Measurements from ENCODE around the gene PLP1.
"Not testable (repeated sequence)": the region's sequence is repeated elsewhere in the genome, so short reads cannot be mapped to it uniquely, and the experiment has no call there.

The PLP1 gene, protein sequence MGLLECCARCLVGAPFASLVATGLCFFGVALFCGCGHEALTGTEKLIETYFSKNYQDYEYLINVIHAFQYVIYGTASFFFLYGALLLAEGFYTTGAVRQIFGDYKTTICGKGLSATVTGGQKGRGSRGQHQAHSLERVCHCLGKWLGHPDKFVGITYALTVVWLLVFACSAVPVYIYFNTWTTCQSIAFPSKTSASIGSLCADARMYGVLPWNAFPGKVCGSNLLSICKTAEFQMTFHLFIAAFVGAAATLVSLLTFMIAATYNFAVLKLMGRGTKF

DNA sequence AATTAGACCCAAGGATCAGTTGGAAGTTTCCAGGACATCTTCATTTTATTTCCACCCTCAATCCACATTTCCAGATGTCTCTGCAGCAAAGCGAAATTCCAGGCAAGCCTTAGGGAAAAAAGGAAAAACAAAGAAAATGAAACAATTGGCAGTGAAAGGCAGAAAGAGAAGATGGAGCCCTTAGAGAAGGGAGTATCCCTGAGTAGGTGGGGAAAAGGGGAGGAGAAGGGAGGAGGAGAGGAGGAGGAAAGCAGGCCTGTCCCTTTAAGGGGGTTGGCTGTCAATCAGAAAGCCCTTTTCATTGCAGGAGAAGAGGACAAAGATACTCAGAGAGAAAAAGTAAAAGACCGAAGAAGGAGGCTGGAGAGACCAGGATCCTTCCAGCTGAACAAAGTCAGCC, at the start of gene PLP1:
PLP1 (plus strand) TSS at position 295 of the 400 bp plus-strand sequence. CDS start 156 bp downstream, outside the sequence.
- DNase-seq = no peak

DNA sequence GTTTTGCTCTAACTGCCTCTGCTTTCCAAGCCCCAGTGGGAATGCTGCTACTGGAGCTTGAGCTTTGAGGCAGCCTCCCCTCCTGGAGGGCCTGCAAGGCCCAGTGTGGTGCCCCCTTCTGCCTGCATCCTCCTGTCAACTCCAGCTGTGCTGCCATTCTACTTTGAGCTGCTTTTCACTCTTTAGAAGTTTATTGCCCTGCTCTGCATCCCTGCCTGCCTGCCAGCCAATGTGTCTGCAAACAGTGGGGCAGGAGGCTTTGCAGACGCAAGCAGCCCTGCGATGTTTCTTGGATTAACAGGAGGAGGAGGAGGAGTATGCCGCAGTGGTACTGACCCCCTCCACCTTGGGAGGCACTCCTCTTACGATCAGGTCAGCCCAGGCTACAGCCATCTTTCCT, 49.5 kb upstream of the PLP1 start:
- no peak for DNase-seq

DNA sequence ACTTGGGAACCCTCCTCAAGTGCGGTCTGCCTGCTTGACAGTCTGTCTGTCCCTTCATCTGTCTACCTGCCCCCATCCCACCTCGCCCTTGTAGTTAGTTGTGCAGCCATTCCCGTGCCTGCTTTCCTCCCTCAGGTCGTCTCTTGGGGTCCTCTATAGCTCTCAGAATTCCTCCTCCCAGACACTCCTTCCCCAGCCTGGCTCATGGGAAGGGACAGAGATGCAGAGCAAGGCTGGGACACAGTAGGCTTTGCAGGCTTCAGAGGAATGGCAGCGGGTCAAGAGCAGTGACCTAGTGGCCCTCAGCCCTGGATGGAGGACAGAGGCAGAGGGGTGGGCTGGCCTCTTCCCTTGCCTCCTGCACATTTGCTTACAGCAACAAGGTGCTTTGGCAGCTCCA, 47.6 kb upstream of the PLP1 start:
- DNase-seq = no peak

DNA sequence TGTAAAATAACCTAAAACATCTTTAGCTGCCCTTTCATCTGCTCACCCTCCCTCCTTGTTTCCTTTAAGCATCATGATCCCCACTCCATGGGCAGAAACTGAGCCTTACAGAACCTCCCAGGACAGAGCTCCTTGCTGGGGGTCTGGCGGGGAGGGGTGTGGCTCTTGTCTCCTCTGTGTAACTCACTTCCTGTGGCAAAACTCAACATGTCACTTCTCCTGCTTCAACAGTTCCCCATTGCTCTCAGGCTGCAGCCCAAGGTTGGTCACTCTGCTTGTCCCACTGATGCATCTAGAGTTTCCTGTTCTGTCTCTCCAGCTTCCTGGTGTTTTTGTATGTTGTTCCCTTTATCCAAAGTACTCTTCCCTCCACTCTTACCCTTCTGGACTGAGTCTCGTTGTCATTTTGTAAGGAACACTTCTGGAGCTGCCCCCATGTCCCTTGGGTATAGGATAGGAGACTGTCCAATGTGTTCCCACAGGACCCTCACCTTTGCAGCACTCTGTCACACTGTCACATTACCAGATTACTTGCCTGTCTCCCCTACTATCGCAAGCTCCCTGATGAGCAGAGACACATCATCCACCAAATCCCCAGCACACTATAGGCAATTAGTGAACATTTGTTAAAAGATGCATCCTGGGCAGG, 46.4 kb upstream of the PLP1 start:
- peak; percentile 8 for DNase-seq

DNA sequence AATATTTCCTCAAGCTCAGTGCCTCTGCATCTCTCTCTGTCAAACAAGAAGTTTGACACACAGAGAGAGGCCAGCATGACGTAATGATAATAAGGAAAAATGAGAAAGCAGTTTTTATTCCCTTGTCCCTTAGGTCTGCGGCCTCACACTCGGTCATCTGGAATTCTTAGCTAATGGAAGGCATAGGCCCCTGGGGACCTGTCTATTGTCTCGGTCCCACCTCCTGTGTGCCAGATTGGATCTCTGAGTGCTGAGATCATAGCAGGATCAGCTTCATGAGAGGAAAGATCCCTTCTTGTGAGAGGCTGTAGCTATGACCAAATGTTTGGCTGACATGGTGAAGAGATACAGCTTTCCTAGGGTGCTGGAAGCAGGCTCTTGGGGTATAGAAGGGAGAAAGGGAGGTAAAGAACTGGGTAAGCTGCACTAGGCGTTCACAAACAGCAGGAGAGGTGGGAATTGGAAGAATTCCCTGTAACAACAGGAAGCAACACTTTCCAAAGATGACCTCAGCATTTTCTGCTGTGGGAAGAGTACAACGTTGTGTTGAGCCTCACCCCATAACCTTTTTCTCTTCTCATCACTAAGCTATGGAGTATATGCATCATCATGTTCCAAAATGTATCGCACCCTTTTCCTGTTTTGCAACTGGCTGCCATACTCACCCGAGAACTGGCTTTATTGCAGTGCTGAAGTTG, 45.7 kb upstream of the PLP1 start:
- peak; percentile 86 for DNase-seq

DNA sequence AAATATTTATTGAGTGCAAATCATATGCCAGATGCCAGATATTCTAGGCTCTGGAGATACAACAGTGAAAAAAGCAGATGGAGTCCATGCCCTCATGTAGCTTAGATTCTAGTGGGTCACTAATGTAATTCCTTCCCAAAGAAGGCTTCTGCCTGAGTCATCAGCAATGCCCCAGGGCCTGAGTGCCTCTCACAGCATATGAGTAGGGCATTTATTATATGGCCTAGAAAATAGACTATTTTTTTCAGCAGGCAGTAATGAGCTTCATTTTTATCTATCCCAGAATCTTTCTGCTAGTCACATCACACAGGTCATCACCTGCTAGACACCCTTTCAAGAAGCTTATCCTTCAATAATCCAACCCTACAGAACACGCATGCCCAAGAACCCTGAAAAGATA, 43.6 kb upstream of the PLP1 start:
- DNase-seq = peak; percentile 24

DNA sequence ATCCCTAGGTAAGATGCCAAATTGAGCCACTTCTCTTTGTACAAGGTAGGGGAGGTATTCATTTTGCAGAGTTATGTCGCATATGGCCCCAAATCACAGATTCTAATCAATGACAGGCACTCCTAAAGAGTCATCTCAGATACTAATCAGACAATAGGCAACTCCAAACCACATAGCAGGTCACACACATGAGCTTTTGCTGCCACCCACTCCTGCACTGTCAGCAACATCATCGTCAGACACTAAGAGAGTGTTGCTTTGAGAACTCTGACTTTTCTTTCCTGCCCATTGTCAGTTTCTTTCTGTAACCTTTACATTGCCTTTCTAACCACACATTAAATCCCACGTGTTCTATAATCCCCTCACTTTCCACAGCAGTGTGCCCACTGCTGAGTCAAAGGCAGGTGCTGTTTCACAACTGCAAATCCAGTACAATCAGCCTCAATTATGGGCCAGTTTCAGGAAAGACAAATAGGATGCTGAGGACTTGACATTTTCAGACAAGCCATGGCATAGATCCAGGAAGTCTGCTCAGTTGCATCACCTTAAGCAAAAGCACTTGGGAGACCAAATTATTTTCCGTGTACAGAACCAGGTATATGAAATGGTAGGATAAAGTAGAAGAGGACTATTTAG, 42.4 kb upstream of the PLP1 start:
- DNase-seq = no peak

DNA sequence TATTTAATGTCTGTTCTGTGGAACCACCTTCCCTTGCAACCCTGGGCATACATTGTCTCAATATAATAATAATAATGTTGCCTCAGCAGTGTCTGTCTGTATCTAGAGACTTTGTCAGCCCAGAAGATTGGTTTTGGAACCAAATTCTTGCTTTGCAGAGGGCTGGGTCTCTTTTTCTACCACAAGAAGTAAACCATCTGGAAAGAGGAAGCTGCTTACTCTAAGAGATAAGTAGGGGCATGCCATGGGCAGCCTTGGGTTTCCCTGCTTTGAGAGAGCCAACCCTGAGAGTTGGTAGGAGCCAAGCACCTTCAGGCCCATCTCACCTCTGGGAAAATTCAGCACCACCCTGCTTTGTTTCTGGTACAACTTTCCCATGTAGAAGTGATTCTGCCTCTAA, 38.9 kb upstream of the PLP1 start:
- no peak for DNase-seq

DNA sequence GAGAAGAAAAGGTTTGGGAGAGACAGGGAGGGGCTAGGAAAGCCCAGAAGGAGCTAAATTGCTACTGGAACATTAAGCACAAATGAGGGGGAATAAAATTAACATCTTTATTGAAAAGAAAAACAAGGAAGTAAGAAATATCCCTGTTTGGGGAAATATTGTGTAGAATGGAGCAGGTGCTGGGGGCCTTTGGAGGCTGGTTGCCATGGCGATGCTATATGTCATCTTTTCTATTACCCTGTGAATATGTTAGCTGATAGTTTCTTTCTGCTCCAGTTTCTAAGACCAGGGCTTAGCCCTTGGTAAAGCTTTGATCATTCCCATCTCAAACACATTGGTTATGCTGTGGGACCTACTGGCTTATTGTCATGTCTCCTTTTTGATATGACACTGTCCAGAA, 37.2 kb upstream of the PLP1 start:
- no peak for DNase-seq

DNA sequence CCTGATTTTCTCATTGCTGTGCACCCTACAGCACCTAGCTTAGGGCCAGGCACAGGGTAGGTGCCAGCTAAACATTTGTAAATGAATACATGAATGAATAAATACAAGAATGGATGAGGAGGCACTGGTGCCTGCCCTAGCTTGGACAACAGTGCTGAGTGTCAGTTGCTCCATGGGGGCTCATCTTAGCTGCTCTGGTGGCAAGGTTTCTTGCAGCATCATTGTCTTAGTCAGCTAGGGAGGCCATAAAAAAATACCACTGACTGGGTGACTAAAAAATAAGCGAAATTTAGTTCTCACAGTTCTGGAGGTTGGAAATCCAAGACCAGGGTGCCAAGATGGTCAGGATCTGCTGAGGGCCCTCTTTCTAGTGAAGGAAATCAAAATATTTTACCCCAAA, 34.8 kb upstream of the PLP1 start:
- peak; percentile 9 for DNase-seq

DNA sequence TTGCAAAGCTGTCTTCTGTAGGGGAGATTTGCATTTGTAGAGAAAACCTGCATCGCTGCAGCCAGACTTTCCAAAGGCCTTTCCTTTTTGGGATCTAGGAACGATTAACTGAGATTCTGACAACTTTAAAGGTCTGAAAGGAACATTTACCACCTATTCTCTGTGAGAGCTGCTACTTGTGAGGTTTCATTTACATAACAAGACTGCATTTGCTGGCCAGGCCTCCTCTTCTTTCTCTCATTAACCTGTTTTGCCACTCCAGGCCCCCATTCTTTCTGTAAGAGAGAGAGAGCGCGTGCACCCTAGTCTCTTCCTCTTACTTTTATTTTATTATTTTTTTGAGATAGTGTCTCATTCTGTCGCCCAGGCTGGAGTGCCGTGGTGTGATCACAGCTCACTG, 34.3 kb upstream of the PLP1 start:
- DNase-seq = no peak

DNA sequence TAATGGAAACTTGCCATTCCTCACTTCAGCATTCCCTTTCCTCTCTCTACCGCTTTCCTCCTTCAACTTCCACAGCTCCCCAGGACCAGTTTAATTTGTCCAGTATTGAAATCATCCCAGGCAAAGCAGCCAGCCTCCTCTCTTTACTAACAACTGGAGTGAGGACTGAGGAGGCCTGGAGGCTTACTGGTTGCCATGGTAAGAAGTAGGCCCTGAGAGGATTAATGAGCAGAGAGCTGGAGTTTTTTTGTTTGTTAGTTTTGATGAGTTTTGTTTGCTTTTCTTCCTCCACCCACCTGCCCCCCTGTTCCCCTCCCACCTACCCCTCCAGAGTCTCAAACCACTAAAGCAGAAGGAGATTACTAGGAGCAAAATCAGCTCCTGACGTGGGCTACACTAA, 29.5 kb upstream of the PLP1 start:
- no peak for DNase-seq

DNA sequence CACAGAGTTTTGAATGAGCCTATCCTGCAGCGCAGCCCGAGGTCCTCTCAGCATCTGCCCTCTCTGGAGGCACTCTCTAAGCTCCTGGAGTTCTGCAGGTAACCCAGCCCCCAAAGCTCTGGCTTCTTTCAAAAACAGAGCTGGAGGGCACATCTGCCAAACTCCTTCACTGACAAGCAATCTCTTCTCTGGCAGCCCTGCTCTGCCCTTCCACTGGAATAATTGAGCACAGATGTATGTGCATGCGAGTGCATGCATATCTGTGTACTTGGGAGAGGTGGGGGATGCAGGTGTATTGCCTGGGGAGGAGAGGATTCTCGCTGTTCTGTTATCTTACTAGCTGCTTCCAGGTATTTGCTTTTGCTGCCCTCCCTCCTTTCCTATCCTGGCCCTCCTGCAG, 22.2 kb upstream of the PLP1 start:
- DNase-seq = no peak

DNA sequence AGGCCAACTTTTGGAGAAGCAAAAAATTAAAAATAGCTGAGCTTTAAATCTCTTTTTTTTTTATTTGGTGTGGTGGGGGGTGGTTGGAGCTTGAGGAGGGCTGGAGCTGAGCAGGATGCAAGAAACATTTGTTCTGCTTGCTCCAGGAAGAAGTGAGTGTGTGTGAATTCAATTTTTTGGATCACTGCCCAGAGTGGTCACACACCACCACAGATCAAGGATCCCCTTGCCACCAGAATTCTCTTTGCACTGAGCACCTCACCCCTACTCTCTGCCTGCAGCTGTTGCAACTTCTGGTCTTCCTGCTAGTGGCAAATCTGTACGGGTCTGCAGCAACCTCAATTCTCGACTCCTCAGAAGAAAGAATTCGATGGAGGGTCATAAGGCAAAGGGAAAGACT, 19.9 kb upstream of the PLP1 start:
- no peak for DNase-seq

DNA sequence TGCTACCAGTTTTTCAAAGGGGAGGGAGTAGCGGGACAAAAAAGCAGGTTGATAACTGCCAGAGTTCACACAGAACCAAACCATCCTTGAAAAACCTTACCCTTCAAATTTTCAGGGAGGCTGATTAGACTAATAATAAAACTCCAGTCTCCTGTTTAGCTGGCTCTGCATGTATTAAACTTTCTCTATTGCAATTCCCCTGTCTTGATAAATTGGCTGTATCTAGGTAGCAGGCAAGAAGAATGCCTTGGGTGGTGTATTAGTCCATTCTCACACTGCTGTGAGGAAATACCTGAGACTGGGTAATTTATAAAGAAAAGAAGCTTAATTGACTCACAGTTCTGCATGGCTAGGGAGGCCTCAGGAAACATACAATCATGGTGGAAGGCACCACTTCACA, 18.1 kb upstream of the PLP1 start:
- no peak for DNase-seq

DNA sequence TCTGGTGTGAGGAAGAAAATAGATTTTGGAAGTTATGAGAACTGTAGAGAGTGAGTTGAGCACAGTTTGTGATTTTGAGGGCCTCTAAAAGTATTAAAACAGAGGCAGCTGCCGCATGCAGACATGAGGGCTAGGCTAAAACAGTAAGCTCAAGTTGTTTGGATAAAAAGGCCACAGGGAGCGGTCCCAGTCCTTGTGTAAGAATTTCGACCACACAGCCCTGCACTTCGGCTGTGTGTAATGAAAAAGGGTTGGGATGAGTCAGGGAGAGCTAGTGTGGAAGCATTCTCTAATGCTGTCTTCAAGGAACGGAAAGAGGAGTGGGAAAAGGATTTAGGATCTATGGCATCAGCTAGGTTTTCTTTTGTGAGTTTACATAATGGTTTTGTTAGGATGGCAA, 13.1 kb upstream of the PLP1 start:
- not testable (repeated sequence) for DNase-seq

DNA sequence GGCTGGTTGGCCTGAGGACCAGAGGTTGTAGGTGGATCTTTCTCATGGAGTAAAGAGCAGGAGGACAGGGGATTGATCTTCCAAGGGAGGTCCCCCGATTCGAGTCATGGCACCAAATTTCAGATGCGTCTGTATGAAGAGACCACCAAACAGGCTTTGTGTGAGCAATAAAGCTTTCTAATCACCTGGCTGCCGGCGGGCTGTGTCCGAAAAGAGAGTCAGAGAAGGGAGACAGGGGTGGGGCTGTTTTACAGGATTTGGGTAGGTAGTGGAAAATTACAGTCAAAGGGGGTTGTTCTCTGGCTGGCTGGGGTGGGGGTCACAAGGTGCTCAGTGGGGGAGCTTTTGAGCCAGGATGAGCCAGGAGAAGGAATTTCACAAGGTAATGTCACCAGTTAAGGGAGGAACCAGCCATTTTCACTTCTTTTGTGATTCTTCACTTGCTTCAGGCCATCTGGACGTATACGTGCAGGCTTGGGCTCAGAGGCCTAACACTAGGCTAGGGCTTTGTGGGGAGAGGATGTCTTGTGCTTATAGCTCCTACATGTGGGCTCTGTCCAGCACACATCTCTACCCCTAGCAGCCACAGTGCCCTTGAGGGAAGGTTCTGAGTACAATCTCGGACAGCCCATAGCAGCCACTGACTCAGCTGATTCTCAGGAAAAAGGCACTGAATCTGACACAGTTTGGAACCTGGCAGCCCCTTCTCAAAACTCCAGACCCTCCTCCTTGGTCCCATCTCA, 9.7 kb upstream of the PLP1 start:
- not testable (repeated sequence) for DNase-seq

DNA sequence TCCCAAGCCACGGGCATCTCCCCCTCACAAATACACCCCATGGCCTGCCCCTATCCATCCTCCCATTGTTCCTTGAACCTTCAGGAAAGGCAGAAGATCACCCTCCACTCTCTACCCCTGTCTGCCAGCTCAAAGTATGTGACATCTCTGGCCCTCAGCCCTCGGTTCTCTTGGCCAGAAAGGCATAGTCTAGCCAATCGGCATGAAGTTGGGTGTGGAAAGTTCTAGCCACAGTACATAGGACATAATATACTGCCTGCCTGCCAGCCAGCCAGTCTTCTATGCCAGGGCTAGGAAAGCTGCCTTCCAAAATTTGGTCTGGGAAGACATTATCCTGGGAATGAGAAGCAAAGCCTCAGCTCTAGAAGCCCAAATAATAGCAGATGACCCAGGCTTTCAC, 3.2 kb upstream of the PLP1 start:
- DNase-seq = no peak

DNA sequence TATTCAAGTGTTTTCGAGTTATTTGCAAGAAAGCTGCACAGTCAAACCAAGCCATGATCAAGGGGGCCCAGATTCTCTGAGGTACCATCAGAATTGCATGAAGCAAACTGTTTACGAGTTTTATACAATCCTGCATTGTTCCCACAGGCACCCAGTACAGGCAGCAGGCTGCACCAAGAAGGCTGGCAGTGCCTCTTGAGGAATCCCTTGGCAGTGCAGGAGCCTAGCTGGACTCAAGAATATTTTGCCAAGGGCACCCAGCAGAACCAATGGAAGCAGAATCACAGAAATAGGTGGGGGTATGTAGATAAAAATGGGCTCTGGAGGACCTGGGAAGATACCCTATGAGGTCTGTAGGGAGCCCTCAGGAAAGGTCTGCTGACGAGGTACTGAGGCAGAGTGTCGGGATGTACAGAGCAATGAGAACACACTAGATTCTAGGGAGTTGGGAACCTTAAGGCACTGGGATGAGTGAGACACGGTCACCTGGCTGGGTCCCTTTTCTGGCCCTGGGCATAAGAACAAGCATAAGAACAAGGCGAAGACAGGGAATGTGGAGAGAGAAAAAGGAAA, 2.5 kb upstream of the PLP1 start:
- DNase-seq = peak; percentile 38

DNA sequence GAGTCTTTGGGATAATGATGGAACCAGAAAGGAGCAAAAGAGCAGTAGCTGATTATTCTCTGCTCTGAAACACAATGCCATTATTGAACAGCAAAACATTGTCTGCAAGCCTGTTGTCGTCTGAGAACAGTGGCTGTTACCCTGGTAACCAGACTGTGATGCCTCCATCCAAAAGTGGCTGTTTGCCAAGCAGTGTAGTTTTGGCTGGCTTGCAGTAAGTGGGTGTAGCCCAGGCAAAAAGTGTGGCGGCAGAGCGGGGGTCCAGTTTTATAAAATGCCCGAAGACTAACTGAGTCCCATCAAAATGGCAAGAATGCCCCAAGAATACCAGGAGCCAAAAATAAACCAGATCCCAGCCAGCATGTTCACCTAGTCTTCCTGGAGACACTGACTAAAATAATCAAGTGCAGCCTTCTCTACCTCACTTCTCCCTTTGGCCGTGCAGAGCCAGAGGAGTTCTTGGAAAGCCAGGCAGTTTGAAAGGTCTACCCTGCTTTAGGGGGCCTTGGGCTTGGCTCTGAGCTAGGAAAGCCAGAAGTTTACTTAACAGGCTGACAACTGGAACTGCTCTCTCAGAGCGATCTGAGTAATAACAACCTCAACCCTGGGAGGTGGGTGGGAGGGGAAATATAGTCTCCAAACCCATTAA, 2.6 kb downstream of the PLP1 start:
- DNase-seq = no peak

DNA sequence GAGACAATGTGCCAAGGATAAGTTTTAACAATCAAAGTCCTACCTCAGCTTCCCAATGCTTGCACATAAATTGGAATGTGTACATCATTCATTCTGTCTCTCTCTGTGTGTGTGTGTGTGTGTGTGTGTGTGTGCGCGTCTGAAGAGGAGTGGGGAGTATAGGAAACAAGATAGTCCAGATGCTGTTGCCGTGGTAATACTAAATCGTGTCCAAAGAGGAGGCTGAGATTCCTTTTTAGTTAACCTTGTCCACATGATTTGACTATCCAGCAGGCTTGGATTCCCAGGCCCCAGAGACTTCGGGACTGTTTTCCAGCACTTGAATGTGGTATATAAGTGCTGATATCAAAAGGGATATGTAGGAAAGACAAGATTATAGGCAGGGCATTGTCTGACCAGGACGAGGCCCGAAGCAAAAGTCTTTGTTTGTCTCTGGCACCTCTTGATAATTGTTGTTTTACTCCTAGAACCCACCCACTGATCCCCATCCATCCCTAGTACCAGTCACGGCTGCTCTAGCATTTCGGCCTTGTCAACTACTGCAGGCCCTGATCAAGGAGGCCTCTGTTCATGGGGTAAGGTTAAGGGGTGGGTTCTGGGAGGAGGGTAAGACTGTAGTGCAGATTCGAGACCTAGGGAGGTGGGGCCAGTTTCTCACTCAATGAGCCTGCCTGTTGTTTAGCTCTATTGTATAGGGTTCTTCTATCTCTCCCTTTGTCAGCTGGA, 3.9 kb downstream of the PLP1 start:
- DNase-seq = no peak

DNA sequence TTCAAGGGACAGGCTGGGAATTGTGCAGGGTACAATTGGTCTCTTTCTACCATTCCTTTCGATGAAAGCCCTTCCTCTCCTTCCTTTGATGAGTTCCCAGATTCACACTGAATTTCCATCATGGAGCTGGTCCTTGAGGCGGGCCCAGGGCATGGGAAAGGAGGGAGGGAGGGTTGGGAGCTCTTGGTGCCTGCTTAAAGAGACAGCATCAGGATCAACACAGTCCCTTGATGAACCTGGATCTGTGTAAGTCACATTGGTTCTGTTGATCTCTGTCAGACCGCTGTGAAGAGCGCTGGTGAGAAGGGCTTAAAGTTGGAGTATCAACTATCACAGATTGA, 4.4 kb downstream of the PLP1 start:
- no peak for DNase-seq

All from fibroblast of skin of right quadriceps (primary cell).